ENCODE measurements around the gene LDB2.

LDB2 gene

DNA sequence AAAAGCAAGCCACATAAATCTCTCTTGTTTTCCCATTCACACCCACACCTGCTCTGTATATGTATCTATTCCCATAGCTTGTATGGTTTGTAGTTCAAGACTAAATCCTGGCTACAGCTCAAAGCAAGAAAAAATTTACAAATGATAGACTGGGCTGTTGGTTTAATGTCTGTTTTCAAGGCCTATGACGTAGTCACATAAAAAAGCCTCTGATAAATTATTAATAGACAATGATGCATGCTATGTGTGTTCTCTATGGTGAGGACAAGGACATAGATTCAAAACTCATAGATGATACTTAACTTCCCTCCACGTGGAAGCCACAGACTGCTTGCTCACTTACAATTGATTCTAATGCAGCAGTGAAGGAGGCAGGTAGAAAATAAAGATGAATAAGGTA, 194.0 kb downstream of the LDB2 start:
- Histone ChIP-seq H3K36me3 (ENCODE audit: insufficient read depth, low read length) (no peaks in the 10 kb centered on the region), H3K9ac (ENCODE audit: low read length) (no peak overlapping the region), H3K4me2 (ENCODE audit: low read length) (no peak overlapping the region), H2AFZ (ENCODE audit: low read length) (no peak overlapping the region), H3K4me3 (ENCODE audit: low read depth, low read length, poor library complexity, severe bottlenecking) (no peak overlapping the region), H4K20me1 (ENCODE audit: insufficient read depth, low read length) (no peaks in the 10 kb centered on the region), H3K9me3 (ENCODE audit: low read length) (no peaks in the 10 kb centered on the region), H3K4me1 (ENCODE audit: insufficient read depth, low read length, severe bottlenecking) (no peaks in the 10 kb centered on the region), H3F3A (ENCODE audit: insufficient read depth, low read length) (no peaks in the 10 kb centered on the region), H3K27ac (ENCODE audit: low read depth, low read length, poor library complexity, severe bottlenecking) (no peak overlapping the region), H3K79me2 (ENCODE audit: insufficient read depth, low read length) (no peaks in the 10 kb centered on the region), H3K27me3 (ENCODE audit: insufficient read depth, low read length) (no peaks in the 10 kb centered on the region), H3K9me2 (ENCODE audit: low read depth, low read length) (no peaks in the 10 kb centered on the region)
- TF ChIP-seq, protein P1, sequence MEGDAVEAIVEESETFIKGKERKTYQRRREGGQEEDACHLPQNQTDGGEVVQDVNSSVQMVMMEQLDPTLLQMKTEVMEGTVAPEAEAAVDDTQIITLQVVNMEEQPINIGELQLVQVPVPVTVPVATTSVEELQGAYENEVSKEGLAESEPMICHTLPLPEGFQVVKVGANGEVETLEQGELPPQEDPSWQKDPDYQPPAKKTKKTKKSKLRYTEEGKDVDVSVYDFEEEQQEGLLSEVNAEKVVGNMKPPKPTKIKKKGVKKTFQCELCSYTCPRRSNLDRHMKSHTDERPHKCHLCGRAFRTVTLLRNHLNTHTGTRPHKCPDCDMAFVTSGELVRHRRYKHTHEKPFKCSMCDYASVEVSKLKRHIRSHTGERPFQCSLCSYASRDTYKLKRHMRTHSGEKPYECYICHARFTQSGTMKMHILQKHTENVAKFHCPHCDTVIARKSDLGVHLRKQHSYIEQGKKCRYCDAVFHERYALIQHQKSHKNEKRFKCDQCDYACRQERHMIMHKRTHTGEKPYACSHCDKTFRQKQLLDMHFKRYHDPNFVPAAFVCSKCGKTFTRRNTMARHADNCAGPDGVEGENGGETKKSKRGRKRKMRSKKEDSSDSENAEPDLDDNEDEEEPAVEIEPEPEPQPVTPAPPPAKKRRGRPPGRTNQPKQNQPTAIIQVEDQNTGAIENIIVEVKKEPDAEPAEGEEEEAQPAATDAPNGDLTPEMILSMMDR (IDR thresholded peaks at IDR 0.05; ENCODE audit: low read length): no peak
- TF ChIP-seq EZH2 (IDR thresholded peaks at IDR 0.05; ENCODE audit: borderline replicate concordance, low read length): no peak

GRCh38 chr4:16695896-16696295, 202.5 kb downstream of the LDB2 start:
- no peaks in the 10 kb centered on the region for H3K27me3 ChIP-seq (ENCODE audit: insufficient read depth, low read length)
- H3K9me2 ChIP-seq (ENCODE audit: low read depth, low read length): no peaks in the 10 kb centered on the region
- H2AFZ ChIP-seq (ENCODE audit: low read length): no peak overlapping the region
- no peak for TF ChIP-seq EZH2 (IDR thresholded peaks at IDR 0.05; ENCODE audit: borderline replicate concordance, low read length)
- TF ChIP-seq, protein P1 (IDR thresholded peaks at IDR 0.05; ENCODE audit: low read length): no peak
- H3K36me3 ChIP-seq (ENCODE audit: insufficient read depth, low read length): no peaks in the 10 kb centered on the region
- H3K4me2 ChIP-seq (ENCODE audit: low read length): no peak overlapping the region
- H3F3A ChIP-seq (ENCODE audit: insufficient read depth, low read length): no peaks in the 10 kb centered on the region
- no peak overlapping the region for H3K9ac ChIP-seq (ENCODE audit: low read length)
- H3K4me3 ChIP-seq (ENCODE audit: low read depth, low read length, poor library complexity, severe bottlenecking): no peak overlapping the region
- H3K4me1 ChIP-seq (ENCODE audit: insufficient read depth, low read length, severe bottlenecking): no peaks in the 10 kb centered on the region
- H3K27ac ChIP-seq (ENCODE audit: low read depth, low read length, poor library complexity, severe bottlenecking): no peak overlapping the region
- no peaks in the 10 kb centered on the region for H4K20me1 ChIP-seq (ENCODE audit: insufficient read depth, low read length)
- H3K79me2 ChIP-seq (ENCODE audit: insufficient read depth, low read length): no peaks in the 10 kb centered on the region
- H3K9me3 ChIP-seq (ENCODE audit: low read length): no peaks in the 10 kb centered on the region

DNA sequence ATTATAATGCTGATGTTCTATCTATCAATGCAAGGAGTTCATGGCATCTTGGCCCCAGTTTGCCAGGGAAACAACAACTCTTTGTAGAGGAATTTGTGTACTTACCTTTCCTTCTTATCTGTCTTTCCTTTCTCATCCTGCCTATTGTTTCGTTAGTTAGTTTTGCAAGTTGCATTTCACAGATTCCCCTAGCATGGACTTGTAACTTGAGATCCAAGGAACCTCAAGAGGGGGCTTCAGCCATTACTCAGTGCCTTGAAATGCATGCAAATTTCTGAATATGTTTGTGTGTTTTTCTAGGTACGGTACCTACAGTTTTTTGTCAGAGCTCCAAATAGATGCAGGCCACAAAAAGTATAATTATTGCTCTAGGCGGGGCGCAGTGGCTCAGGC, 203.6 kb downstream of the LDB2 start:
- no peaks in the 10 kb centered on the region for H3F3A ChIP-seq (ENCODE audit: insufficient read depth, low read length)
- no peak overlapping the region for H3K9ac ChIP-seq (ENCODE audit: low read length)
- H3K36me3 ChIP-seq (ENCODE audit: insufficient read depth, low read length): no peaks in the 10 kb centered on the region
- TF ChIP-seq EZH2 (IDR thresholded peaks at IDR 0.05; ENCODE audit: borderline replicate concordance, low read length): no peak
- TF ChIP-seq, protein P1 (IDR thresholded peaks at IDR 0.05; ENCODE audit: low read length): no peak
- no peak overlapping the region for H3K4me2 ChIP-seq (ENCODE audit: low read length)
- H3K9me2 ChIP-seq (ENCODE audit: low read depth, low read length): no peaks in the 10 kb centered on the region
- no peak overlapping the region for H2AFZ ChIP-seq (ENCODE audit: low read length)
- H3K4me3 ChIP-seq (ENCODE audit: low read depth, low read length, poor library complexity, severe bottlenecking): no peak overlapping the region
- no peaks in the 10 kb centered on the region for H3K4me1 ChIP-seq (ENCODE audit: insufficient read depth, low read length, severe bottlenecking)
- no peaks in the 10 kb centered on the region for H3K79me2 ChIP-seq (ENCODE audit: insufficient read depth, low read length)
- no peaks in the 10 kb centered on the region for H3K9me3 ChIP-seq (ENCODE audit: low read length)
- no peak overlapping the region for H3K27ac ChIP-seq (ENCODE audit: low read depth, low read length, poor library complexity, severe bottlenecking)
- H4K20me1 ChIP-seq (ENCODE audit: insufficient read depth, low read length): no peaks in the 10 kb centered on the region
- no peaks in the 10 kb centered on the region for H3K27me3 ChIP-seq (ENCODE audit: insufficient read depth, low read length)

All from OCI-LY1 (cell line).